ENCODE data around the gene WHRN.

The WHRN gene

GRCh38 chr9:114469091-114469853 lies 36.0 kb downstream of the WHRN start:
- DNase-seq: no peak

GRCh38 chr9:114467910-114468309 lies 37.4 kb downstream of the WHRN start:
- DNase-seq: no peak

- no peak for DNase-seq
Measured at GRCh38 chr9:114467226-114467750, 38.0 kb downstream of the WHRN start.

GRCh38 chr9:114465906-114466900 lies 39.1 kb downstream of the WHRN start:
- no peak for DNase-seq

GRCh38 chr9:114465417-114465816 lies 39.9 kb downstream of the WHRN start:
- no peak for DNase-seq

GRCh38 chr9:114464281-114465051 lies 40.8 kb downstream of the WHRN start:
- DNase-seq: no peak

GRCh38 chr9:114462791-114463190 lies 42.5 kb downstream of the WHRN start:
- DNase-seq: no peak

GRCh38 chr9:114461468-114461867 lies 43.8 kb downstream of the WHRN start:
- DNase-seq: no peak

GRCh38 chr9:114460513-114461199 lies 44.6 kb downstream of the WHRN start:
- DNase-seq: no peak

GRCh38 chr9:114459464-114459863 lies 45.8 kb downstream of the WHRN start:
- no peak for DNase-seq

GRCh38 chr9:114456929-114457328 lies 48.3 kb downstream of the WHRN start:
- no peak for DNase-seq

GRCh38 chr9:114454652-114455051 lies 50.6 kb downstream of the WHRN start:
- no peak for DNase-seq

- peak; percentile 37 for DNase-seq
Measured at GRCh38 chr9:114452219-114453165, 52.8 kb downstream of the WHRN start.

GRCh38 chr9:114451707-114452031 lies 53.6 kb downstream of the WHRN start:
- no peak for DNase-seq

- DNase-seq: peak; percentile 32
Measured at GRCh38 chr9:114450833-114451706, 54.2 kb downstream of the WHRN start.

- no peak for DNase-seq
Measured at GRCh38 chr9:114450181-114450580, 55.1 kb downstream of the WHRN start.

GRCh38 chr9:114449236-114449635 lies 56.0 kb downstream of the WHRN start:
- no peak for DNase-seq

GRCh38 chr9:114448706-114449105 lies 56.6 kb downstream of the WHRN start:
- no peak for DNase-seq

GRCh38 chr9:114446672-114447450 lies 58.4 kb downstream of the WHRN start:
- DNase-seq: no peak

All from central memory CD4-positive, alpha-beta T cell (primary cell).